Coronary artery (tissue), 2 donors: ENCODE results near the gene MTHFD1.

Source experiments
- DNase-seq: peaks from one replicate; pipeline ENCODE4 v3.0.0-alpha.2; 2017; ENCODE audit warnings: low spot score
- H3K27ac ChIP-seq, 2 donors: fragments of 200-600 bp; sonication (generic); one replicate each; pipeline ENCODE4 v1.5.1; 2016 to 2019
- H3K4me3 ChIP-seq: fragments of 200-600 bp; sonication (generic); 2 replicates; pipeline ENCODE4 v1.5.1; 2016; ENCODE audit warnings: mild to moderate bottlenecking, moderate library complexity
- TF ChIP-seq, protein P1 (sequence below): fragments of 200-600 bp; sonication (generic); IDR thresholded peaks from one replicate; pipeline ENCODE4 v1.5.1; 2019; ENCODE audit warnings: antibody characterized with exemption

Gene MTHFD1

DNA sequence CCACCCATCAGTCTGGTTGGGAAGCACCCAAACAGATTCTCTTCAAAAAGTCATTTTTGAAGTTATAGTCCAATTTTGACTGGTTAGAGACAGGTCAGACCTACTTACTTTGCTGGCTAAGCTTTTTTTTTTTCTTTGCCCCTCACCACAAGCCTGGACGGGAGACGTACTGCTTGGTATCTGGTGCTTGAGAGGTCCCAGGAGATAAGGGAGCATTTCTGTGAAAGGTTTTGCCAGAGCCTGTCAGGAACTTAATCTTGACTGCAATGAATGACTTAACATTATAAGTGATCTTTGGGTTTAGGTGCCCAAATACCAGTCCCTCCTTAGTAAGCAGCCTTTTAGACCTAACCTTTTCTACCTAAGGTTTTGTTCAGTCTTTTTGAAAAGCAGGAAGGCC is 6.3 kb downstream of the MTHFD1 start:
- Histone ChIP-seq H3K4me3 (no peak overlapping the region), H3K27ac (no peak overlapping the region)
- TF ChIP-seq, protein P1, sequence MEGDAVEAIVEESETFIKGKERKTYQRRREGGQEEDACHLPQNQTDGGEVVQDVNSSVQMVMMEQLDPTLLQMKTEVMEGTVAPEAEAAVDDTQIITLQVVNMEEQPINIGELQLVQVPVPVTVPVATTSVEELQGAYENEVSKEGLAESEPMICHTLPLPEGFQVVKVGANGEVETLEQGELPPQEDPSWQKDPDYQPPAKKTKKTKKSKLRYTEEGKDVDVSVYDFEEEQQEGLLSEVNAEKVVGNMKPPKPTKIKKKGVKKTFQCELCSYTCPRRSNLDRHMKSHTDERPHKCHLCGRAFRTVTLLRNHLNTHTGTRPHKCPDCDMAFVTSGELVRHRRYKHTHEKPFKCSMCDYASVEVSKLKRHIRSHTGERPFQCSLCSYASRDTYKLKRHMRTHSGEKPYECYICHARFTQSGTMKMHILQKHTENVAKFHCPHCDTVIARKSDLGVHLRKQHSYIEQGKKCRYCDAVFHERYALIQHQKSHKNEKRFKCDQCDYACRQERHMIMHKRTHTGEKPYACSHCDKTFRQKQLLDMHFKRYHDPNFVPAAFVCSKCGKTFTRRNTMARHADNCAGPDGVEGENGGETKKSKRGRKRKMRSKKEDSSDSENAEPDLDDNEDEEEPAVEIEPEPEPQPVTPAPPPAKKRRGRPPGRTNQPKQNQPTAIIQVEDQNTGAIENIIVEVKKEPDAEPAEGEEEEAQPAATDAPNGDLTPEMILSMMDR, result no peak
- DNase-seq, result no peak

DNA sequence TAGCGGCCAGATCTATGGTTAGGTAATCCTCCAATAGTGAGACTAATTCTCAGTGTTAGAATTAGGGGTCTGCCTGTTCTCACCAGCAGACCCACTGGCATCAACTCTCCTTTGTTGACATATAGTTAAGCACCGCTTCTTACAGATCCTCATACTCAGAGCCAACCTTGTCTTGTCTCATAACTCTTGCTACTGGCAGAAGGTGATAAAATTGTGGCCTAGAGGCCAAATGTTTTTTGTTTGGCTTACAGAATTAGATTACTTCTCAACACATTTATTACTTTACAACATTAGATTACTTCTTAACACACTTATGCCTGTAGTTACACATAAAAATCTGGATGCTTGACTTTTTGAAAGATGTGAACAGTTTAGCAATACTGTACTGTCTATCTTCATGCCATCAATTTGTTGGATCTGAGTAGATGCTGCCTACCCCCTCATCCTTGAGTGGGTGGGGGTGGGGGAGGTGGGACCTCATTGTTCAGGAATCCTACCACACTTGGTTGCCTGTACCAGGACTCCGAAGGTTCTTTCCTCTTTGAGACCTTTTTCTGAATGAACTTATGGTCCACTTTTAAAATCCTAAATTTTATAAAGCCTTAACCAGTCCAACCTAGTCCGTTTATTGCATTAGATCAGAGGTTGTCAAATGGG is 7.0 kb downstream of the MTHFD1 start:
- no peak for DNase-seq
- no peak overlapping the region for H3K27ac ChIP-seq
- TF ChIP-seq, protein P1, result no peak
- no peak overlapping the region for H3K4me3 ChIP-seq

DNA sequence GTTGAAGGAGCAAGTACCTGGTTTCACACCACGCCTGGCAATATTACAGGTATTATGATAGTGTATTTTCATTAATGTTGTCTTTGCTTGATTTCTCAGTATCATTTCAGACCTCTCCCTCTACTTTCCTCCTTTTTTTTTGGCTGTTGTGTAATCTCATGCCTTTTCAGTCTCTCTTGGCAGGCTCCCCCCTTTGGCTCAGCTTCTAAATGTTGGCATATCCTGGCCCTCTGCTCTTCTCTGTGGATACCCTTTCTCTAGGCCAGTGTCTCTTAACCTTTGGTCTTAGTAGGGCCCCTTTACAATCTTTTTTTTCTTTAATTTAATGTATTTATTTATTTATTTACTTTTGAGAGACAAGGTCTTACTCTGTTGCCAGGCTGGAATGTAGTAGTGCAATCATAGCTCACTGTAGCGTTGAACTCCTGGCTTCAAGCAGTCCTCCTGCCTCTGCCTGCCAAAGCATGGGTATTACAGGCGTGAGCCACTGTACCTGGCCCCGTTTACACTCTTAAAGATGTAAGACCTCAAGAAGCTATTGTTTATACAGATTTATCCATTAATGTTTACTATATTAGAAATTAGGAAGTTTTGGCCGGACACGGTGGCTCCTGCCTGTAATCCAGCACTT is 12.8 kb downstream of the MTHFD1 start:
- Histone ChIP-seq H3K27ac (no peak overlapping the region), H3K4me3 (no peak overlapping the region)
- TF ChIP-seq, protein P1, result no peak
- no peak for DNase-seq

DNA sequence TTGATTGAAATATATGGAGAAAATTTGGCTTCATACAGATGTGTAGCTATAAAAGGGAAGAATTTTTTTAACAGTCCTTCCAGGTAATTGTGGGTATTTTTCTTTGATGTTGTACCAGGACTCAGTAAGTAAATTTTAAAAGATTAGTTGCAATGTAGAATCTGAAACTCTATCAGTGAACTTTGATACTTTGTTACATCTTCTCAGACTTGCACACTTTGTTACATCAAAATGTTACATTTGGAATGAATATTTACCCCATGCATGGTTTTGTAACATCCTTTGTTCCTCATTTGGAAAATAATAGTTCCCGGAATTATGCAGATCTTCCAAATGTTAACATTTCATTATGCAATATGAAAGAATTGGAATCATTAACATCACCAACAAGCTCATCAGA is 13.8 kb downstream of the MTHFD1 start:
- DNase-seq, result no peak
- TF ChIP-seq, protein P1, result no peak
- Histone ChIP-seq H3K4me3 (no peak overlapping the region), H3K27ac (no peak overlapping the region)

DNA sequence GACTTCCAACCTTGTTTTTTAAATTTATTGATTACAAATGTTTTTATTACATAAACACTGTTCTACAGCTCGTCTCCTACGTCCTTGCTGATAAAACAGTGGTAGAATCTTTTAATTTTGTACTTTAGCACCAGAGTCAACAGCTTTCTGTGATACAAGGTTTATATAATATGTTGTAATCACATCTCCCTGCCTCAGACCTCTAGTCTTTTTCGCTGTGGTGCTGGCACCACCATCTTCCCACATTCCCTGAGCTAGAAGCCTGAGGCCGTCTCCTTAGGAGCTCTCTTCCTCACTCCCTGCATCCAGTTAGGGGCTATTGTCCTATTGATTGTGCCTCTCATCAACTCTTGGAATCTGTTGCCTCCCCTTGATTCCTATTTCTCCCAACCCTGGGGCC is 17.1 kb downstream of the MTHFD1 start:
- TF ChIP-seq, protein P1, result no peak
- Histone ChIP-seq H3K4me3 (no peak overlapping the region), H3K27ac (no peak overlapping the region)
- no peak for DNase-seq

DNA sequence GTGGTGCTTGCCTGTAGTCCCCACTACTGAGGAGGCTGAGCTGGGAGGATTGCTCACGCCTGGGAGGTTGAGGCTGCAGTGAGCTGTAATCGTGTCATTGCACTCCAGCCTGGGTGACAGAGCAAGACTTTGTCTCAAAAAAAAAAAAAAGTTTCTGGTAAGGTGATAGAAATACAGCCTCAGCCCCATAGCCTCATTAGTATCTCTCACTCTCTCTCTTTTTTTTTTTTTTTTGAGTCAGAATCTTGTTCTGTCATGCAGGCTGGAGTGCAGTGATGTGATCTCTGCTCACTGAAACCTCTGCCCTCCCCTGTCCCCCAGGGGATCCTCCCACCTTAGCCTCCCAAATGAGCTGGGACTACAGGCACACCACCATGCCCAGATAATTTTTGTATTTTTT is 19.2 kb downstream of the MTHFD1 start:
- TF ChIP-seq, protein P1, result no peak
- no peak overlapping the region for H3K4me3 ChIP-seq
- no peak overlapping the region for H3K27ac ChIP-seq
- no peak for DNase-seq
